H1 (cell line): ENCODE data around the gene DHX34. TPM values are rescaled to one million over a fixed set of nuclear protein-coding genes. Genes with fewer than 3 reads are reported as not detected.

Experiments
- CTCF ChIA-PET: fragments of 300-600 bp; sonication (Branson Sonifier 250); formaldehyde crosslinking; loops from one replicate; lab custom pipeline; 2021; ENCODE audit not compliant: partially characterized antibody; lab: Charles Lee
- POLR2A ChIA-PET: fragments of 300-600 bp; sonication (Branson Sonifier 250); formaldehyde crosslinking; loops from one replicate; lab custom pipeline; 2021; ENCODE audit warnings: inconsistent platforms; ENCODE audit not compliant: partially characterized antibody; lab: Charles Lee
- DNase-seq, 2 experiments: peaks; one replicate each; pipeline versions ENCODE4 v3.0.0 to v3.0.0-alpha.2; 2010 to 2022; ENCODE audit warnings: low spot score in 2 of 2, low read depth in 1 of 2, mixed read lengths in 1 of 2
- FAIRE-seq: peaks from 2 replicates; lab custom pipeline; 2011; peaks lifted over from hg19 to GRCh38; lab: Jason Lieb, UNC
- H2AFZ ChIP-seq: 2 replicates; pipeline ENCODE4 v1.8.1; 2012; ENCODE audit warnings: low read length, inconsistent platforms
- H2AK5ac ChIP-seq: 2 replicates; pipeline ENCODE4 v1.6.1; 2013; ENCODE audit warnings: low read depth, low read length
- H2BK120ac ChIP-seq: replicated peaks from 2 replicates; pipeline ENCODE3; 2013; ENCODE audit warnings: low read depth, low read length, inconsistent platforms
- H2BK12ac ChIP-seq: 2 replicates; pipeline ENCODE4 v1.6.1; 2013; ENCODE audit warnings: low read depth, low read length
- H2BK15ac ChIP-seq: 2 replicates; pipeline ENCODE4 v1.6.1; 2013; ENCODE audit warnings: low read length
- H2BK20ac ChIP-seq: 2 replicates; pipeline ENCODE4 v1.6.1; 2013; ENCODE audit warnings: low read length
- H2BK5ac ChIP-seq: 2 replicates; pipeline ENCODE4 v1.6.1; 2013; ENCODE audit warnings: low read depth, low read length
- H3K14ac ChIP-seq: 2 replicates; pipeline ENCODE4 v1.6.1; 2013; ENCODE audit warnings: inconsistent platforms; ENCODE audit not compliant: insufficient read length
- H3K18ac ChIP-seq: 2 replicates; pipeline ENCODE4 v1.6.1; 2013; ENCODE audit warnings: low read length; ENCODE audit errors: extremely low read depth
- H3K23ac ChIP-seq: 2 replicates; pipeline ENCODE4 v1.6.1; 2013; ENCODE audit warnings: inconsistent platforms; ENCODE audit not compliant: insufficient read length
- H3K23me2 ChIP-seq: 2 replicates; pipeline ENCODE4 v1.6.1; 2013; ENCODE audit warnings: low read depth, low read length
- H3K27ac ChIP-seq: 2 replicates; pipeline ENCODE4 v1.6.1; 2011; ENCODE audit warnings: low read depth, low read length, inconsistent platforms
- H3K27me3 ChIP-seq, 4 experiments: replicated peaks in 1 of 4; 1 replicate in 1 of 4; 2 replicates in 3 of 4; pipeline versions ENCODE4 v1.6.1 to v1.8.1; 2011 to 2013; ENCODE audit warnings: low read length in 3 of 4, mild to moderate bottlenecking in 3 of 4, inconsistent platforms in 2 of 4, mixed read lengths in 2 of 4, moderate library complexity in 1 of 4; ENCODE audit not compliant: control insufficient read depth in 3 of 4, insufficient read depth in 3 of 4; ENCODE audit errors: extremely low read depth in 1 of 4
- H3K36me3 ChIP-seq, 4 experiments: 2 replicates each; pipeline versions ENCODE4 v1.6.1 to v1.8.1; 2011 to 2013; ENCODE audit warnings: mild to moderate bottlenecking in 4 of 4, low read length in 3 of 4, moderate library complexity in 2 of 4, control low read depth in 1 of 4, inconsistent platforms in 1 of 4; ENCODE audit not compliant: insufficient read depth in 4 of 4, control insufficient read depth in 2 of 4
- H3K4ac ChIP-seq: replicated peaks from 2 replicates; pipeline ENCODE3; 2013; ENCODE audit warnings: low read length, low read depth, mixed read lengths, inconsistent platforms; ENCODE audit not compliant: insufficient read length
- H3K4me1 ChIP-seq, 4 experiments: replicated peaks in 1 of 4; 1 replicate in 1 of 4; 2 replicates in 3 of 4; pipeline versions ENCODE4 v1.6.1 to v1.8.1; 2011 to 2013; ENCODE audit warnings: low read length in 3 of 4, inconsistent platforms in 2 of 4, mixed read lengths in 1 of 4; ENCODE audit not compliant: insufficient read depth in 4 of 4, control insufficient read depth in 3 of 4
- H3K4me2 ChIP-seq, 2 experiments: 2 replicates each; pipeline versions ENCODE4 v1.6.1 to v1.8.1; 2011 to 2013; ENCODE audit warnings: low read depth in 2 of 2, low read length in 2 of 2, control low read depth in 1 of 2, inconsistent platforms in 1 of 2, mild to moderate bottlenecking in 1 of 2; ENCODE audit not compliant: insufficient read depth in 1 of 2
- H3K4me3 ChIP-seq, 4 experiments: fragments of 200-600, 300-600 bp in 1 of 4; sonication (generic), shearing (Covaris generic), sonication (Bioruptor Twin) in 1 of 4; 2 replicates each; pipeline versions ENCODE4 v1.5.1 to v1.8.1; 2011 to 2016; ENCODE audit warnings: low read length in 4 of 4, low read depth in 3 of 4, control low read depth in 2 of 4, inconsistent platforms in 2 of 4, mild to moderate bottlenecking in 2 of 4, mixed read lengths in 1 of 4, moderate library complexity in 1 of 4; ENCODE audit not compliant: insufficient read depth in 2 of 4; ENCODE audit errors: extremely low read depth in 1 of 4
- H3K56ac ChIP-seq: replicated peaks from 2 replicates; pipeline ENCODE3; 2013; ENCODE audit warnings: low read depth, mild to moderate bottlenecking, mixed read lengths, low read length, inconsistent platforms; ENCODE audit not compliant: insufficient read length
- H3K79me1 ChIP-seq: 2 replicates; pipeline ENCODE4 v1.6.1; 2013; ENCODE audit warnings: low read depth, low read length, control low read depth
- H3K79me2 ChIP-seq, 2 experiments: 2 replicates each; pipeline versions ENCODE4 v1.6.1 to v1.8.1; 2012 to 2013; ENCODE audit warnings: low read length in 2 of 2, mild to moderate bottlenecking in 2 of 2, inconsistent platforms in 1 of 2; ENCODE audit not compliant: insufficient read depth in 2 of 2, control insufficient read depth in 1 of 2
- H3K9ac ChIP-seq, 4 experiments: replicated peaks in 1 of 4; 1 replicate in 1 of 4; 2 replicates in 3 of 4; pipeline versions ENCODE4 v1.6.1 to v1.8.1; 2011 to 2013; ENCODE audit warnings: low read depth in 3 of 4, low read length in 3 of 4, control low read depth in 2 of 4, mild to moderate bottlenecking in 2 of 4, moderate library complexity in 2 of 4, inconsistent platforms in 1 of 4; ENCODE audit errors: extremely low read depth in 1 of 4
- H3K9me3 ChIP-seq, 2 experiments: 2 replicates each; pipeline versions ENCODE4 v1.6.1 to v1.8.1; 2012 to 2013; ENCODE audit warnings: mild to moderate bottlenecking in 2 of 2, moderate library complexity in 2 of 2, control low read depth in 1 of 2, inconsistent platforms in 1 of 2, low read depth in 1 of 2, low read length in 1 of 2, mixed read lengths in 1 of 2; ENCODE audit not compliant: insufficient read depth in 2 of 2
- H4K20me1 ChIP-seq, 2 experiments: replicated peaks in 1 of 2; 2 replicates each; pipeline versions ENCODE3 to v1.8.1; 2011 to 2013; ENCODE audit warnings: inconsistent platforms in 2 of 2, low read length in 2 of 2, mild to moderate bottlenecking in 1 of 2; ENCODE audit not compliant: insufficient read depth in 2 of 2, control insufficient read depth in 1 of 2
- H4K5ac ChIP-seq: 2 replicates; pipeline ENCODE4 v1.6.1; 2013; ENCODE audit warnings: low read length, low read depth, mixed read lengths, inconsistent platforms; ENCODE audit not compliant: insufficient read length
- H4K8ac ChIP-seq: 2 replicates; pipeline ENCODE4 v1.8.0; 2013; ENCODE audit warnings: mild to moderate bottlenecking, moderate library complexity, low read length, inconsistent platforms; ENCODE audit not compliant: insufficient read depth; ENCODE audit errors: extremely low read depth
- H4K91ac ChIP-seq: replicated peaks from 2 replicates; pipeline ENCODE3; 2013; ENCODE audit warnings: low read length, mixed read lengths, inconsistent platforms; ENCODE audit not compliant: insufficient read length
- BCL11A ChIP-seq, 2 experiments: IDR thresholded peaks; one replicate each; pipeline ENCODE4 v1.6.1; 2011; ENCODE audit warnings: low read depth in 2 of 2, low read length in 2 of 2, mild to moderate bottlenecking in 2 of 2
- SAP30 ChIP-seq: fragments of 300-600 bp; sonication (generic); IDR thresholded peaks from 2 replicates; pipeline ENCODE4 v1.7.1; 2012; ENCODE audit warnings: low read length, moderate library complexity, mild to moderate bottlenecking, inconsistent platforms; ENCODE audit not compliant: insufficient read depth, insufficient replicate concordance
- WGBS, 2 experiments: shearing (Covaris generic) in 1 of 2; methylation state at CpG; one replicate each; pipeline versions ENCODE4 v1.1.6 to v1.1.7; 2013 to 2015; ENCODE audit warnings: low lambda C conversion rate in 2 of 2, mixed read lengths in 2 of 2, inconsistent platforms in 1 of 2, low coverage in 1 of 2, missing lambda C conversion rate in 1 of 2; ENCODE audit not compliant: insufficient replicate concordance in 2 of 2, insufficient coverage in 1 of 2, insufficient read length in 1 of 2; ENCODE audit errors: extremely low coverage in 1 of 2, missing lambda C conversion rate in 1 of 2; 5-methylcytosine and 5-hydroxymethylcytosine counted together
- polyA plus RNA-seq, 7 experiments: library from polyadenylated mRNA; depleted of rRNA in 3 of 7; stranded (reverse) in 5 of 7; unstranded in 2 of 7; fragments of >200 nt in 5 of 7; fragments of 200-250 nt in 2 of 7; gene quantifications; 1 replicate in 5 of 7; 2 replicates in 1 of 7; 4 replicates in 1 of 7; pipeline versions ENCODE4 v1.2.1 to v1.2.3, GENCODE V29; 2011 to 2013; ENCODE audit warnings: missing spikeins in 2 of 7, mixed read lengths in 2 of 7
- total RNA-seq: library from RNA; stranded (reverse); fragmentation: NEBNext Ultra II Directional; extraction: Animal tissue kit (Norgen Biotek cat#: 25700); gene quantifications from 2 replicates; pipeline ENCODE4 v1.2.1, GENCODE V29; 2021

The DHX34 gene
- total and polyA plus RNA-seq, 2 of the 8 experiments (the other 6 are each of a cell fraction or from before 2014, with no cell fraction given), result 17.5 to 24.3 TPM

GRCh38 chr19:47405197-47405550 lies 56.1 kb downstream of the DHX34 start:
- Histone ChIP-seq H3K14ac (no peak overlapping the region), H4K20me1 (peaks cover 0 to 4% of the 10 kb centered on the region in 2 experiments), H2BK15ac (no peak overlapping the region), H2AK5ac (no peak overlapping the region), H3K56ac (no peak overlapping the region), H3K23me2 (peaks cover 9% of the 10 kb centered on the region), H3K4me2 (no peak overlapping the region), H3K4me1 (peaks cover 0 to 5% (median 4%) of the 10 kb centered on the region in 4 experiments; a peak in 4 of 7 replicates), H3K4me3 (no peak overlapping the region), H3K27ac (no peak overlapping the region), H4K8ac (no peak overlapping the region), H3K27me3 (no peaks in the 10 kb centered on the region), H3K9ac (no peak overlapping the region), H3K79me1 (no peaks in the 10 kb centered on the region; the same call in 1 of the 2 replicates), H3K18ac (no peak overlapping the region), H2BK12ac (no peak overlapping the region), H2BK20ac (no peak overlapping the region), H2BK5ac (no peak overlapping the region), H3K23ac (no peak overlapping the region), H3K79me2 (no peaks in the 10 kb centered on the region), H2BK120ac (no peak overlapping the region), H4K5ac (no peak overlapping the region), H3K9me3 (no peaks in the 10 kb centered on the region), H4K91ac (no peak overlapping the region), H2AFZ (no peak overlapping the region), H3K4ac (no peak overlapping the region), H3K36me3 (no peaks in the 10 kb centered on the region)
- DNase-seq (no peak), FAIRE-seq (no peak)
- ChIA-PET CTCF (no interaction called here), POLR2A (interaction anchor here (0.7 kb wide), 1 partner anchor 22 kb away, joined by 3 read pairs; no protein-coding TSS in a partner anchor)
- no peak for TF ChIP-seq SAP30
- no peak for TF ChIP-seq BCL11A (IDR thresholded peaks at IDR 0.05; ENCODE audit: low read depth in 2 of 2, low read length in 2 of 2)
- WGBS, 2 experiments, result 94% methylated on average over 4 of the region's 4 CpGs; no CpG with 5 or more reads in 1 of the 2 experiments
